Ramos (cell line): ENCODE measurements around the gene FPR2.

Experiments used
- in situ Hi-C: fragments of 300-500 bp; cut with MboI; formaldehyde crosslinking; loops from one replicate; pipeline ENCODE4 v1.14.3; 2022; ENCODE audit warnings: low sequenced_read_pairs; ENCODE audit not compliant: unreplicated experiment

The FPR2 gene

DNA sequence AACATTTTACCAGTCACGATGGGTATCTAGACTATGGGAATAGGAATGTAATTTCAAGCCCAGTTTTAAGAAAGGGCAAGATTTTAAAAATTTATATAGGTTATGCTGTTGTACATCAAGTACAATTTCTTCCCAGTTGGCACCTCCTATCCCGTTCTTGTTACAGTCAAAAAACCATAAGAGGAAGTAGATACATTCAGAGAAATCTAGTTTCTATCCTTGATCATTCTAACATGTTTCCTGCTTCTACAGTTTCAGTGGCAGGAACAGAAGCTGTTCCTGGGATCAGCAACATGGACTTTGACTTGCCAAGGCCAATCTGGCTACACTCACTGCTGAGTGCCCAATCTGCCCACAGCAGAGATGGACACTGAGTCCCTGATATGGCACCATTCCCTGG, 19.3 kb downstream of the FPR2 start:
- in situ Hi-C loops, result loop anchor here (25.0 kb wide), 1 partner anchor 457 kb away; no protein-coding TSS in a partner anchor

DNA sequence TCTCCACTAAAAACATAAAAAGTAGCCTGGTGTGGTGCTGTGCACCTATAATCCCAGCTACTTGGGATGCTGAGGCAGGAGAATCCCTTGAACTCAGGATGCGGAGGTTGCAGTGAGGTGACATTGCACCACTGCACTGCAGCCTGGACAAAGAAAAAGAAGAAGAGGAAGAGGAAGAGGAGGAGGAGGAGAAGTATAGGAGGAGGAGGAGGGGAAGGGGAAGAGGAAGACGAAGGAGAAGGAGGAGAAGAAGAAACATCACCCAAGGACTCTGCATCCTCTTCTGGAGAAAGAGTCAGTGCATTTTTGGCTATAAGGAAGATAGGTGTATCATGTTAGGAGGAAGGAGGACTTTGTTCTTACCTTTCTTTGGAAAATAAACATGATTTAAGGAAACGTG, 21.0 kb downstream of the FPR2 start:
- in situ Hi-C loops, result loop anchor here (25.0 kb wide), 1 partner anchor 455 kb away; no protein-coding TSS in a partner anchor

DNA sequence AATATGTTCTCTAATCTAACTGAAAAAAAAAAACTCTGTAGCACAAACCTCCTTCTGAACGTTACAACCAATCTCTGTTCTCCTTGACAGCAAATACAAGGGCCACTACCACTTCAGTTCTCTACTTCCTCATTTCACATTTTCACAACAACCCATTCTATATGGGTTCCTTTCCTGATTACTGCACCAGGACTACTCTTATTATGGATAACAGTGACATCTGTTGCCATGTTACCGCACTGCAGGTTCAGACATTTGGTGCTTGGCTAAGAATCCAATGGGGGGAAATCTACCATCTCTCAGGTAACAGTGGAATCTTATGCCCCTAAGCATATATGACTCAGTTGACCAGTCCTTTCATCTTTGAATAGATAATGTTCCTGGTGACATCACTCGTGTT, 22.4 kb downstream of the FPR2 start:
- in situ Hi-C loops, result loop anchor here (25.0 kb wide), 1 partner anchor 454 kb away; no protein-coding TSS in a partner anchor

DNA sequence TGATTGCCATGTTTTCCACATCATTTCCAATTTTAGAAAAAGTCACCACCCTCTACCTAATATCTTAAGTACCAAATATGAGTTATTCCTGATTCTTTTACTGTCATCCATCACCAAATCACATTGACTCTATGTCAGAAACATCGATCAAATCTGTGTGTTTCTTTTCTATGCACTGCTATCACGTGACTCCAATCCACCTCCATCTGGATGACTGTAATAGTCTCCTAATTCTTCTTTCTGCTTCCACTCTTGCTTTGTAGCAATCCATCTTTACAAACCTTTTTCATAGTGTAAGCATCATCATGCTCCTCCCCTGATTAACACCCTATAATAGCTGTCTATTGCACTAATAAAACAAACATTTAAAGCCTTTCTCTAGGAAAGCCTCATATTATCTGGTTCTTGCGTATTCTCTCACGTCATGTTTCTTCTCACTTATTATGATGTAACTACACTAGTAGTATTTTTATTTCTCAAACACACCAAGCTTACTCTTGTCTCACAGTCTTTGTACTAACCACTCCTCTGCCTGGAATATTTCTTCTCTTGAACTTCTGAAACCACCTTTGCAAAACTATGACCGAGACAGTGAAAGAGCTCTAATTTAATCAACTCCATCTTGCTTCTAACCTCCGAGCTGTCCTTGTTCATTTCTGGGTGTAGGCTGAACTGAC, 23.3 kb downstream of the FPR2 start:
- in situ Hi-C loops, result loop anchor here (25.0 kb wide), 1 partner anchor 453 kb away; no protein-coding TSS in a partner anchor

DNA sequence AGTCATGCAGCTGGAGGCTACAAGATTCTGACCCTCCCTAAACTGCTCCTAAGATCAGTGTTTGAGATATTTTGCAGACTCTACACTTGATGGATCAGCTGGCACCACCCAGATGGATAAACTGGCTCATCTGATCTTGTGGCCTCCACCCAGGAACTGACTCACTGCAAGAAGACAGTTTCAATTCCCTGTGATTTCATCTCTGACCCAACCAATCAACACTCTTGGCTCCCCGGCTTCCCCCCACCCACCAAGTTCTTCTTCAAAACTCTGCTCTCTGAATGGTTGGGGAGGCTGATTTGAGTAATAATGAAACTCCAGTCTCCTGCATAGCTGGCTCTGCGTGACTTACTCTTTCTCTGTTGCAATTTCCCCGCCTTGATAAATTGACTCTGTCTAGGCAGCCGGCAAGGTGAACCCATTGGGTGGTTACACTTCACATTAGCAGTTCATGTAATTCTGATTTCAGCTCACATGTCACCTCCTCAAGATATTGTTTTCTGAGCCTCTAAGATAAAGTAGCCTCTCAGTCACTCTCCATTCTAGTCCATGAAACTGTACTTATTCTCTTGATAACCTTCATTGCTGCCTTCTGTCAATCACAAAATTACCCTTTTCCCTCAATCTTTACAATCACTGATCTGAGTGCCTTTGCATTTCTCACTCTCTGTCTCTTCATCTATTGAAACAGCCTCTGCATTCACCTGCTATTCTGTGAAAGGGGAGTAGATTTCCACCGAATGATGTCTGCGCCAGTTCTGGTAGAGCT, 24.1 kb downstream of the FPR2 start:
- in situ Hi-C loops, result loop anchor here (25.0 kb wide), 1 partner anchor 452 kb away; no protein-coding TSS in a partner anchor

DNA sequence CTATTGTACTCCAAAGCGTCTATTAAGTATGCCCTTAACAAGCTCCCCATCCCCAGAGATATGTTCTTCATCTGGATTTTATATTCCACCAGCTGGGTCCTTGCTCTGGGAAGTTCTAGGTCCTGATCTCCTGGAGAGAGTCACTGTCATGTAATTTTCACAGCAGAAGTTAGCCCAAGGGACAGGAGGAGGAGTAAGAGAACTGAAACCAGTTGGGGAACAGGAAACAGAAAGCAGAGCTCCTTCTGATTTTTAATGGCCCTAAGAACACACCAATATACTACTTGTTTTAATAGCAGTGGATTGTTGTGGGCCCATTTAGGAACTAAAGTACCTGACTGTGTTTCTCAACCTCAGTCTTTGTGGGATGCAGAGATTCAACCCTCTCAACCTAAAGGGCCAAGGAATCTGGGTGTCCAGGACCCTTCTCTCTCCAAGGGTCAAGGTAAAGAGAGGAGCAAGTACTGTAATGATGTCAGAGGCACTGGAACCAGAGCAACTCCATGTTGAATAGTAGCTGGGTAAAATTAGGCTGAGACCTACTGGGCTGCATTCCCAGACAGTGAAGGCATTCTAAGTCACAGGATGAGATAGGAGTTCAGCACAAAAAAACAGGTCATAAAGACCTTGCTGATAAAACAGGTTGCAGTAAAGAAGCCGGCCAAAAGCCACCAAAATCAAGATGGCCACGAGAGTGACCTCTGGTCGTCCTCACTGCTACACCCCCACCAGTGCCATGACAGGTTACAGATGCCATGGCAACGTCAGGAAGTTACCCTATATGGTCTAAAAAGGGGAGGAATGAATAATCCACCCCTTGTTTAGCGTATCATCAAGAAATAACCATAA, 25.9 kb downstream of the FPR2 start:
- in situ Hi-C loops, result loop anchor here (25.0 kb wide), 1 partner anchor 450 kb away; no protein-coding TSS in a partner anchor

DNA sequence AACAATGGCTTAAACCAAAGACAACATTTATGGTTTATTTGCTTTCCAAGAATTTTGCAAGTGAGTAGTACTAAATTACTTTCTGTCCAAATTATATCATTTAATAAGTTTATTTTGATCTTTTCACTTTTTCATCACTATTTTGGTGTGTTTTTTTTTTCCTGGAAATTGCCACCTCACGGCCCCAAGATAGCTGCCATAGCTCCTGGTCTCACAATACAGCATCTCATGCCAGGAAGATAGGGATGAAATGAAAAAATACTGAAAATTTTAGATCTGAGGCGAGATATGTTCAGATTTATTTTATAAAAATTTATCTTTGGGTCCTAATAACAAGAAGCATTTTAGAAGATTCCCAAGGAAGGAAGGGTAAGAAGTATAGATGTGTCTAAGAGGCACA, 27.0 kb downstream of the FPR2 start:
- in situ Hi-C loops, result loop anchor here (25.0 kb wide), 1 partner anchor 449 kb away; no protein-coding TSS in a partner anchor

DNA sequence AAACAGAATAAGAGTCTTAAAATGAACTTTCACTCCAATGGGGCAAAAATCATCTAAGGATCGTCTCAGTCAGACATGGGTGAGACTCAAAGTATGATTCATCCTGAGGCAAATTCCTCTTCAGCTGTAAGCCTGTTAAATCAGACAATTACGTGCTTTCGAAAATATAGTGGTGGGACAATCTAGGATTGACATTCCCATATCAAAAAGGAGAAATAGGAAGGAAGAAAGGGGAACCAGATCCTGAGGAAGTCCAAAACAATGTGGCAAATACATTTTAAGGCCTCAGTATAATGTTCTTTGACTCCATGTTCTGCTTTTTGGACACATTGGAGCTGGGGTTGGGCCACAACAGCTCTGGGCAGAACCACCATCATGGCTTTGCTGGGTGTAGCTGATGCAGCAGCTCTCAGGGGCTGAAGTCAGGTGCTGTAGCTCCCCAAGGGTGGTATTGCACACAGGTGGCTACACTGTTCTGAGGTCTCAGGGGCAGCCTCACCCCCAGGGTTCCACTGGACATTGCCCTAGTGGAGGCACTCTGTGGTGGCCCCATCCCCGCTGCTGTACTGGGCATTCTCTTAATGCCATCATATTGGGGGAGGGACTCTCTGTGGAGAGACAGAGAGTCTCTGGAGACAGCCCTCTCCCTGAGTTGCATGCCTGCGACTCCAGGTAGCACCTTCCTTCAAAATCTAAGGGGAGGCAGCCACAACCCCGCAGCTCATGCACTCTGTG, 28.2 kb downstream of the FPR2 start:
- in situ Hi-C loops, result loop anchor here (25.0 kb wide), 1 partner anchor 448 kb away; no protein-coding TSS in a partner anchor

DNA sequence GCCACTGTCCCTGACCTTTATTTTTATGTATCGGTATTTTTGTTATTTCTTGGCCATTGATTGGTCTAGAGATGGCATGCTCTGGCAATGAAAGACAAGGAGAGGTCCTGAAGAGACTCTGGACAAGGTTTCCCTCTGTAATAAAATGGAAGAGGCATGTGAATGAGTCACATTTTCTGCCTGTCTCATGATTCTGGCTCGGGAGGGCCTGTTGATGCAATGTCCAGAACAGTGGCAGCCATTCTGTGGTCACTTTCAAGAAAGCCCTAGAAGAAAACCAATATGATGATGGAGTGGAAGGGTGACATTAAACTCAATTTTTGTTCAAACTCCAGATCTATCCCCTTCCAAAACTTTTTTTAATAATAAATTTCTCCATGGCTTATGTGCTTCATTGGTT, 32.0 kb downstream of the FPR2 start:
- in situ Hi-C loops, result loop anchor here (25.0 kb wide), 1 partner anchor 444 kb away; no protein-coding TSS in a partner anchor

DNA sequence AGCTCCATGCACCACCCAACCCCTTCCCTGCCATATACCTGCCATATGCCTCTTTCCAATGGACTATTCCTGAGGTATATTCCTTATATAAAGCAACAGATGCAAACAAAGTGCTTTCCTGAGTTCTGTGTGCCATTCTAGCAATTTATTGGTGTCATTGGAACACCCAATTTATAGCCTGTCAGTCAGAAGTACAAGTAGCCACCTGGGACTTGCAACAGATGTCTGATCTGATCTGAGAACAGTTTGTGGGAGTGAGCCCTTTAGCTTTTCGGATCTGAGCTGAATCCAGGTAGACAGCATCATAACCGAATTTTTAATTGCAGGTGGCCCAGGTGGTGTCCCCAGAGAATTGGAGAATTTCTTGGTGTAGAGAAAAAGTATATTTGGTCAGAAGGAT, 33.0 kb downstream of the FPR2 start:
- in situ Hi-C loops, result loop anchor here (25.0 kb wide), 1 partner anchor 443 kb away; no protein-coding TSS in a partner anchor

DNA sequence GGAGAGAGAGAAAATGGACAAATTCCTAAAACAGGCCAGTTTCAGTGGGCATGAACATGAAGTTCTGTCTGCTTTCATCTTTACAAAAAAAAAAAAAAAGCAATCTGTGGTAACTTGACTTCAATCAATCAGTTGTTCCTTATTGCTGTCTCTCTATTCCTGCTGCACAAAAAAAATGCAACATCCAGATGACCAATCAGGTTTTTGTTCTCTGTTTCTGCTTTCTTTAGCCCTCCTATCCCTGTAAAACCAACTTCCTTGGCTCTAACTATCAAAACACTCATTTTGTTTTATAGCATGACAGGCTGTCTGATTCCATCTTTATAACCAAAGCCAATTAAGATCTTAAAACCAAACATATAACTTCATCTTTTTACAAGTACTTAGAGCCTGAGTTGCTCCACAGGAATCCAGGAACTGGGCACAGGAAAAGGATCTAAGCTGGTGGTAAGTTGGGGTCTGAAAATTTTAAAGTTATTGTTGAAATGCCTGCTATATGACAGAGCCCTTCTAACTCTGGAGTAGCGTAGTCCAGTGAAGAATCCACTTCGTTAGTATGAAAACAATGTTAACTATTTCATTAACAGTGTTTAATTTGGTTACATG, 34.0 kb downstream of the FPR2 start, which contains the start of gene FPR3:
Gene FPR3, plus strand, starts transcription at position 273 of the 606 bp plus-strand sequence. CDS start 28,592 bp downstream, outside the sequence.
- in situ Hi-C loops, result loop anchor here (25.0 kb wide), 1 partner anchor 442 kb away; no protein-coding TSS in a partner anchor

DNA sequence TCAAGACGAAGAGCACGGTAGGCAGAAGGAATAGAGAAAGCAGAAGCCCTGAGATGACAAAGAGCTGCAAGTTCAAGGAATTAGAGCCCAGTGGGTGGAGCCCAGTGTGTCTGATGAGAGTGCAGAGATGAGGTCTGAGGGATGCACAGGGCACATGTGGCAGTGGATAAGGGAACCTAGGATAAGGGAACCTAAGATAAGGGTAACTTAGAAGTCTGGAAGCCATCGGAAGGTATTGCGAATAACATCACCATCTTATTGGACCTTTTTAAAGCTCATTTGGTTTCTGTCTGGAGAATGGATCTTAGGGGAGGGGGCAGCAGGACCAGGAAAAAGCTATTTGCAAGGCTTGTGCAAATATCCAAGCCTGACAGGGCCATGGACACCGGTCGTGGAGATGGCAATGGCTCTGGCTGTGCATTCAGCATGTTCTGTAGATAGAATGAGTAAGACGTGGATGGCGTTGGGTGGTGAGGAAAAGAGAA, 35.3 kb downstream of the FPR2 start:
- in situ Hi-C loops, result loop anchor here (25.0 kb wide), 1 partner anchor 441 kb away; no protein-coding TSS in a partner anchor

DNA sequence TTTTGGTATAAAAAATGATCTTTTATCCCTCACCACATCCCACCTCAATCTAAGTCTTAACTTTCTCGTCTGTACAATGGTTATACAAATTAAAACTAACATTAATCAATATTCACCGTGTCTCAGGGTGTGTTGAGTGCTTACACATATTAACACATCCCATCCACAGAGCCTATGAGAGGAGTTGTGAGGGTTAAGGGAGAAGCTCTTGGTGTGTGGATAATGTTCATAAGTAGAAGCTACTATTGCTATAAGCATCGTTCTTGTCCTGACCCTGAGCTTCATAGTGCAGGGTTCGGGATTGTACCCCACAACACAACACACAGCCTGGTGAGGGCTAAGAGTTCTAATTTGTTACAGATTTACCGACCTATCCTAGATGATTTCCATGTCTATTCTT, 36.5 kb downstream of the FPR2 start:
- in situ Hi-C loops, result loop anchor here (25.0 kb wide), 1 partner anchor 440 kb away; no protein-coding TSS in a partner anchor

DNA sequence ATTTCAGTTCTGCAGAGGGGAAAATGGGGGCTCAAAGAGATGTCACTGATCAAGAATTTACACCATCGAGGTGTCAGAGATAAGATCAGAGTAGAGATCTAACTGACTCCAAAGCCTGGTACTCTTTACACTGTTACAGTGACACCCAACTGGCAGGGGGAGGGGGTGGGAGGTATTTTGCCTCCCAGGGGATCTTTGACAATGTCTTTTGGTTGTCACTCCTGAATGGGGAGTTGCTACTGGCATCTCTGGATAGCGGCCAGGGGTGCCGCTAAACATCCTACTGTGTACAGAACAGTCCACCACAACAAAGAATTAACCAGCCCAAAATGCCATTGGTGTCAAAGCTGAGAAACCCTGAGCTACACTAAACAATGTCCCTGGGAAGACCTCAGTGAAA, 37.1 kb downstream of the FPR2 start:
- in situ Hi-C loops, result loop anchor here (25.0 kb wide), 1 partner anchor 439 kb away; no protein-coding TSS in a partner anchor

DNA sequence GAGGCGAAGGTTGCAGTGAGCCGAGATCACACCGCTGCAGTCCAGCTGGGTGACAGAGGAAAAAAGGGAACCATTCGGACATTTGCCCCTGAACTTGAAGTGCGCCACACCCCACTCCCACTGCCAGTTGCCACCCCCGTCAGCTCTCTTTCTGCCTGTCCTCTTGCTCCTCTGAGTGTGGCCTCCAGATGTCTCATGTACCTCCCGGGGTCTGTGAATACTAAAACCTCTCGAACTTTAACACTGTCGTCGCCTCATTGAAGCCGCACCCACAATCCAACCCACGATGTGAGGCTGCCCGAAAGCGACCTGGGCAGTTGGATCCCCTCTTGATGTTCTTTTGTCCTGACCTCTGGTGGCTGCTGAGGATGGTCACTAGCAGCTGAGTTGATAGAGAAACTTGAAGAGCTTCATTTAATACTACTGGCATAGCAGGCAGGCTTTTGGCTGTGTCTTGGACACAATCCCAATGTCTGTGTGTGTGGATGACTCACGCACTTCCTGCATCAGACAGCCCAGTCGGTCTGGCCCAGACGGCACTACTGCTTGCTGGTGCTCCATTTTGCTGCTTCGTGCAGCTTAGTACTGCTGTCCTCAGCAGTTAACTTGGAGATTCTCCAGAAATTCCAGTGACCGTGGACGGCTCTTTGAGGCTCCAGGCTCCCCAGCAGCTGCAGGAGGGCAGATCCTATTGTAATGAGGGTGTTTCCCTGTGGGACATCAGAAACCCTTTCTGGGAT, 38.2 kb downstream of the FPR2 start:
- in situ Hi-C loops, result loop anchor here (25.0 kb wide), 1 partner anchor 438 kb away; no protein-coding TSS in a partner anchor

DNA sequence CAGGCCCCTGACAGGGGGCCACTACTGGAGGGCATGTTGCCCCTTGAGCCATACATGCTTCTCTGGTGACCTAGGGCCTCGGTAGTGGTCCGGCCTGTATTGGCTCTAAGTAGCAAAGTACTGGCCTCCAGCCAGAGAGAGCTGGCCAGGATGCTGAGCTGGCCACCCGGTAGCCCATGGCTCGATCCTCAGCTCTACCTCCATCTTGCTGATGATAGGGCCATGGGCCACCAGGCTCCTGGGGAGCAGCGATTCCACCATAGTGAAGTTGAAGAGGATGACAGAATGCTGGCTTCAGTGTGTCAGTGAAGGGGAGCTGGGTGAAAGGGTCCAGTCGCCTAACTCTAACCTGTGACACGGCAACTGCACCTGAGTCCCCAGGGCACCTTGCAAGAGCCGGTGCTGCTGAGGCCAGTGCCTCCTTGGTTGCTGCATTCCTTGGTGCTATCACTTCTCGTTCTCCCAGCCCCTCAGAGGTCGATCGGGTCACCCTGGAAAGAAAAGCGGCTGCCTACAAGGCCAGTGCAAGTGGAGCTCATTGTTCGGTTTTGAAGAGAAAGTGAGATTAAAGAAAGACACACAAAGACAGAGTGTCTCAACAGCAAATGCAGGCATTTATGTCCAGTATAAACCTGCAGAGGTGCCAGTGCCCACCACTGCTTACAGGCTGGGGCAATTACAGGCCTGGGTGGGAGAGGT, 38.9 kb downstream of the FPR2 start:
- in situ Hi-C loops, result loop anchor here (25.0 kb wide), 1 partner anchor 437 kb away; no protein-coding TSS in a partner anchor
